Stimulated activated CD4-positive, alpha-beta T cell treated with anti-CD3 and anti-CD28 coated beads, Interleukin-2, amount 100 ng/mL, for 4 hours (primary cell): ENCODE measurements around the gene SPATS2L.

Source experiments
- DNase-seq: peaks from one replicate; pipeline ENCODE4 v3.0.0-alpha.2; 2020; ENCODE audit warnings: low read depth

Gene SPATS2L

GRCh38 chr2:200350850-200351285, 44.4 kb downstream of the SPATS2L start:
- no peak for DNase-seq

DNA sequence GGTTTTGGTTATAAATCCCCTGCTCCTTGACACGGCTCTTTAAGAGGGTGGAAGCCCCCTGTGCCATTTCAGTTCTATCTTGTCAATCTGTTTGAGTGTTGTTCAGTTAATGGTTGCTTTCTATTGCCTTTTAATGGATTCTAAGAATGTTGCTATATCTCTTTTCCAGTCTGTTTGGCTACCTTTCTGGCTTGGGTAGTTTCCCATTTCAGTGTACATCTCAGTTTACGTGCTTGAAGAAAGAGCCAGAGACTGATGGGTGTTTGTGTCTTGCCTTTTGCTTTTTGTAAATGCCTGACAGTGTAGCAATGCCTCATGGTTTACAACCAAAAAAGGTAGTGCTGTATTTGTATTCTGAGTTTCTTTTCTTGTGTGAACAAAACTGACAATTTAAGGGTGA, 45.3 kb downstream of the SPATS2L start:
- DNase-seq, result no peak

DNA sequence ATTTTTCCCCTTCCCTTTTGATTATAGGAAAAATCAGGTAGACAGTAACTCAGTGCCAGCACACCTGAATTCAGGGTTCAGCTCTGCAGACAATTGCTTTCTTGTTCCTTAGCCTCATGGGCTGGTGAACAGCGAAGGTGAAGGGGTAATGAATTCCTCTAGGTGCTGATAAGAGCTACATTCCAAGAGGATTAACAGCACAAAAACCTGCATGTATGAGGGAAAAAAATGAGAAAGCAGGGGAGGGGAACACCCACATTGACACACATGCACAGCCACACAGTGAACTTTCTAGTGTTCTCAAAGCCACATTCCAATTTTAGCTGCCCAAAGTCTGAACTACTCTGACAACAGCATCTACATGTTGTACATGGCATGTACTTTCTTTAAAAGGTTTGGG, 46.1 kb downstream of the SPATS2L start:
- no peak for DNase-seq

GRCh38 chr2:200353120-200353519, 46.6 kb downstream of the SPATS2L start:
- no peak for DNase-seq

DNA sequence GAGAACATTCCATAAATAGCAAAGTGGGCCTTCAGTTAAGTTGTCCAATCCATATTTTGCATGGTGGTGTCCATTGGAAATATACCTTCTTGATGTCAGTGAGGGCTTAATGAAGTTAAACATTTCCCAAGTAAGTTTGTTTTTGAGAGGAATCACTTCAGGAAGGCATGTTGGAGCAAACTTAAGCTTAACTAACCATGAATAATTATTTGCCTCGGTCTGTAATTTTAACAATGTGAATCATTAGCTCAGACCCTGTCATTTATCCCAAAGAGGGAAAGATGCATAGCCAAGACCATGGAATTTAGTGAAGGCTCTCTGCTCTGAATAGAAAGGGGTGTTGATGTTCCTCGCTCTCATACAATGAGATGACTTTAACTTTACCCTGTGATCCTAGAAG, 47.4 kb downstream of the SPATS2L start:
- no peak for DNase-seq

DNA sequence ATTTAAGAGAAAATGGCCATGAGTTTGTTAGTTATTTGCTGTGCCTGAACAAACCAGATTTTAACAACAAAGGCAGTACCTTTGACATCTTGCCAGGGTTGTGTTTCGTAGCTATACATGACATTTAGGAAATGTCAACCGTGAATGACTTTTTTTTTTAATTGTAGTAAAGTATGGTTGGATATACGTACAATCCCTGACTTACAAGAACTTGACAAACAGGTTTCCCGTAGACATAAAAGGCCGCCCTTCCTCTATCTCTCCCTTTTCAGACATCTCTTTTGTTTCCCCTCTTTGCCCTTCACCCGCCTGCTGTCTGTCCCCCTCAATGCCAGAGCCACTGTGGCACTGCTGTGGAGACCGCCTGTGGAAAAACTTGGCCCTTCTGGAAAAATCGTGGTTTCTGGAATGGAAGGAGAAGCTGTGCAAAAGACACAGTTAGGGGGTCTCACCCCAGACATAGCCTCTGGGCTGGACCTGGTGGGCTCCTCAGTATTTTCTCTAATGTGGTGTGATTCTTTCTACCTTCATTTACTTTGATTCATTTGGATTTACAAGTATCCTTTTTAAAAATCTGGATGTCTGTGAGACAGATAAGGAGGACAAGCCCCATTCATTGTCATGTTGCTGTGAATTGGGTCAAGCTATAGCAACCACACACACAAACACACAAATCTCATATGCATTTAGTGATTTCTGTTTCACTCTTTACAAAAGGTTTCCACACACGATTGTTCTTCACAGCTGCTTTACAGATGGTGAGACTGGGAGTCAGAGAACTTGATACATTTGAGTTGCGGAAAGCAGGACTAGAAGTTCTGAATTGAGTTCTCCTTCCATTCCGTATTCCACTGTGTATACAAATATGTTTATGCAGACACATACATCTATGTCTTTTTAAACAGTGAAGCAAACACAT, 48.6 kb downstream of the SPATS2L start:
- DNase-seq, result no peak

DNA sequence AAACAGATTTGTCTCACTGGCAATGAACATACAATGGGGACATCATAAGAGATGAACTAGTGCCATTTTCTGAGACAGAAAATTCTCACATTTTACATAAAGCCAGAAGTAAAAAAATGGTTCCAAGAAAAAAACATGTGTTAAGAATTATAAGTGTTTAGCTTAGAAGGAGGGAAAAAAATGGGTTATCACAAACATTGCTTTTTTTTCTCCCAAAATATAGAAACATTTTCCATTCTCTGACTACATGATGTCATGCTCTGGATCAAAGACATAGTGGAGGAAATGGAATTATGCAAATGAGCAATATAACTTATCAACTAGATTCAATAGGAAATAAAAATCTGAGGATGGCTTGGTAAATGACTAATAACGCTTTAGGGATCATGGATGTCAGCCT, 49.8 kb downstream of the SPATS2L start:
- no peak for DNase-seq

- no peak for DNase-seq
Measured at GRCh38 chr2:200356857-200357384, 50.4 kb downstream of the SPATS2L start.

GRCh38 chr2:200357845-200358244, 51.4 kb downstream of the SPATS2L start:
- no peak for DNase-seq

DNA sequence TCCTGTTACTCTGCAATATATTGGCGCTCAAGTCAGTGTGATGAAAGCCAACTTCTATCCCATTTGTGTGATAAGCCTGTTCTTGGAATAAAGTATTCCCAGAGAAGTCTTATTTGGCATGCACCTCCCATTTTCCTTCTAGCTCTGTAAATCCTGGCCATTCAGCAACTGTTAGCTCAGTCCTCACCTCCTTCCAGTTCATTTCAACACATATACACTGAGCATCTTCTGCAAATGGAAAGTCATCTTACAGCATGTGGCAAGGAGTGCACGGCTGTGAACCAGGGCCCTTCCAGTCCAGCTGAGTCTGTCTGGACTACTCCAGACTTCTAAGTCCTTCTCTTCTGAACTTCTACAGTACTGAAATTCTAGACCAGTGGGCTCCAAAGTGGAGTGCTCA, 53.1 kb downstream of the SPATS2L start:
- DNase-seq, result no peak

- DNase-seq, result no peak
Measured at GRCh38 chr2:200360364-200360763, 53.9 kb downstream of the SPATS2L start.

DNA sequence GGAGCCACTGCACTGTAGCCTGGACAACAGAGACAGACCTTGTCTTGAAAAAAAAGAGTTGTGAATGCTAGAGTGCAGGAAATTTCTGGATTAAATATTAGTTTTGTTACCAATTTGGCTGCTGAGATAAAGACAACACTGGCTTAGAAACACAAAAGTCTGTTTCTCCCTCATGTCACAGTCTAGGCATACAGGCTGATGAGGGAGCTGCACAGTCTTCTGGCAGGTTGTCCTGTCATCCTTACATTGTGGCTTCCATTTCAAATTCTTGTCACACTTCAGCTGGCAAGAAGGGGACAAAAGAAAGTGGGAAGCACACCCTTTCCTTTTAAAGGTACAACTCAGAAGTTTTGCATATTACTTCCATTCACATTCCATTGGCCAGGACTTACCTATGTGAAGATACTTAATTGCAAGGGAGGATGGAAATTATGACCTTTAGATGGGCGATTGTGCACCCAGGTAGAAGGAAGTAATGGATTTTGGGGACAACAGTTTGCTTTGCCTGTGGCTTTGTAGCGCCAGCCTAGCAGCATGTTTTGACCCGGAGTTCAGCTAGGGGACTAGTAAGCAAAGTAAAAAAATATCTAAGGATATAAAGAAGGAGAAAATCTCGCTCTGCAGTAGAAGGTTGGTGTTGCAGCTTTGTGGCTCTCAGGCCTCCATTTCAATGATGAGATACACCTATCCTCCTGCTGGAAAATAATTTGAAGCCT, 55.9 kb downstream of the SPATS2L start:
- no peak for DNase-seq

GRCh38 chr2:200363279-200363678, 56.8 kb downstream of the SPATS2L start:
- DNase-seq, result no peak

GRCh38 chr2:200364142-200364541, 57.6 kb downstream of the SPATS2L start:
- DNase-seq, result no peak

DNA sequence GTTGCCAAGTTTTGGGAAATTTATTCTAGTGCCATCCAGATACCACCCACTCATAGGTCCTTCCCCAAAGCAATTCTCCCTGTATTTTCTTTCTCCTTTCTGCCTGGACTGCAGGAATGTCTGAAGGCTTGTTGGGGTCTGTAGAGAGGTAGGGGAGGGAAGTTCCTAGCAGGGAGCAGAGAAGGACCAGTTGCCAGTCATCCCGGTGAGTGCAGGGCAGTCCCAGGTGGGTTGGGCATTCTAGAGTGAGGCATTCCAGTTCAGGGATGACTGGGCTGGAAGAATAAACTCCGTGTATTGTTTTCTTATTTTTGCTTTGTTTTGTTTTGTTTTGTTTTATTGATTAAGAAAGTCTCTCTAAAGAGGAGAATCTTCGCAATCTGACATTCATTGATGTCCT, 58.1 kb downstream of the SPATS2L start:
- DNase-seq, result no peak

GRCh38 chr2:200365209-200365608, 58.7 kb downstream of the SPATS2L start:
- no peak for DNase-seq

DNA sequence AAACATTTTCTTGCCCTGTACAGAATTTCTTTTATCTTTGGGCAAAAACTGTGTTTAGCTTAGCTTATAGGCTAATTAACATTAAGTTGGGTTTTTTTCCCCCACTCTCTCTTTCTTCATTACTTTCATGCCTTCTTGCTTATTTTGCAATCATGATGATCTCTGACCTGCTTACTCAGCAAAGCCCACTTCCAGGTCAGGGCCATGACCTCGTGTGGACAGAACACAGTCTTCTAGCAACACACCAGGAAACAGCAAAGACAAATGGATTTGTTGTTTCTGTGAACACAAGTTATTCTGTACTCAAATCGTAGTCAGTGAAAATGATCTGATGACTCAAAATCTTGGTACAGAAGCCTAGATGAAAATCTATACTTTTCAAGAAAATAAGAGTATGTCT, 60.7 kb downstream of the SPATS2L start:
- no peak for DNase-seq

DNA sequence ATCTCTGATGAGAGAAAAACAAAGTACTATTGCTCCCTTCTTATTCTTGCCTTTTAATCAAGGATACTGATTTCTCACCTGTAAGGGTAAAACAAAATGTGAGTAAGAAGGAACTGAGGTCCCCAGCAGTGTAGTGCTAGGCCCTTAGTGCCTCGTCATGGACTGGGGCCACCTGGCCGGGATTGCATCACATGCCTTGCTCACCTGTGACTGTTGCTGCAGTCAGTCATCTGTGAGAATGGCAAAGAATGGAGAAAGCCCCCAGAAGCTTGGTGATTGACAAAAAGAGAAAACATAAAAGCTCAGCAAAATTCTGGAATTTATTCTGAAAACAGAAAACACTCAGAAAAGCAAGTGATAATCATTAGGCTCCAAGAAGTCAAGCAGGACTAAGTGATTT, 63.4 kb downstream of the SPATS2L start:
- no peak for DNase-seq

DNA sequence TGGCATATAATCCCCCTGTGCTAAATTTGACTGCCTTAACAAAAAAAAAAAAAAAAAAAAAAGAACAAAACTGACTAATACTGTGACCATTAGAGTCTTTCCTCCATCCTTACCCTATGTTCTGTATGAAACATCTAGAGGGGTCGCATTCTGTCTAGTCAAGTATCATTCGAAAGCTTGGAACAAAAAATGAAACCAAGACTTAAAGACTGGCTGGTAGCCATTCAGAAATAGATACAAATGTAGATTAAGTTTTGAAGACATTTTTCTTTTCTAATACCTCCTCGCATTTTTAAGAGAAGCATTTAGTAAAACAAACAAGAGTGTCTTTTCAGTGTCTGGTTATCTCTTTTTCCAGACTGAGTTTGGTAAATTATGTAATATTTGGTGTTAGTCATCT, 66.7 kb downstream of the SPATS2L start:
- no peak for DNase-seq

- DNase-seq, result peak; percentile 35
Measured at GRCh38 chr2:200373973-200374416, 67.5 kb downstream of the SPATS2L start.

DNA sequence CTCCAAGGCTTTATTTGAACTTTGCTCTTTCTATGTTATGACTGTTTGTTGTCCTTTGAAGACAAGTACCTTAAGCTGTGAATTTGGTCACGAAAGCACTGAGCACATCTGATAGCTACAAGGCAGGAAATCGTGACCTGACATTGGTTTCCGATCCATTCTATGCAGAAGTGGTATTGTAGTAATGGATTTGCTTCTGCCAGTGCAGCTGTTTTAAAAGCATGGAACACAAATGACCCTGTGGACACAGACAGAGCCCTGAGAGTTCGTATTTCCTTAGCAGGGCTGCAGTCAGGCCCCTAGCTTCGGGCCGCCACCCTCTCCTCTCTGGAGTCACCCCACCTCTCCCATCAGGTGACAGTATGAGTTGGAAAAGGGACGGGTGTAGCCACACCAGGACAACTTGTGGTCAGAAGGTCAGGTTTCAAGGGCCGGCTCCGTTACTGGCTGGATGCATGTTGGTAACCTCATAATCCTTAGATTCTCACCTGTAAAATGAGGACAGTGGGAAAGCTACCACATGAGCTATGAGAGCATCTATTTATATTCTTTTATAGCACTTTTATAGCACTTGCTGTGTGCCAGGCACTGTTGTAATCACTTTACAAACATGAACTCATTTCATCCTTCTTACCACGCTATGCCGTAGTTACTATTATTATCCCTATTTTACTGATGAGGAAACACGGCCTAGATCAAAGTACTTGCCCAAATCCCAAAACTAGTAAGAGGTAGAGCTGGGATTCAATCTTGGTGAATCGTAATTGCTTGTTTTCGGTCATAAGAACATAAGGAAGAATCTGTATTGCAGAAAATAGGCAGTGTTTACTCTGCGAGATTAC, 70.2 kb downstream of the SPATS2L start:
- no peak for DNase-seq
